Measurements from ENCODE around the gene POTEI.
"Not testable (repeated sequence)": the region's sequence is repeated elsewhere in the genome, so short reads cannot be mapped to it uniquely, and the experiment has no call there.

GRCh38 chr2:130491073-130491472 lies 18.1 kb downstream of the POTEI start:
- not testable (repeated sequence) for TF ChIP-seq CTCF, POLR2A (IDR thresholded peaks at IDR 0.05)

Data from testis (tissue), 2 donors.